OCI-LY1 (cell line): ENCODE measurements around the gene OGN.

ENCODE experiments used
- H2AFZ ChIP-seq: fragments of 200-600 bp; sonication (generic), shearing (Covaris generic); 2 replicates; pipeline ENCODE4 v1.6.0; 2014; ENCODE audit warnings: antibody characterized with exemption, mild to moderate bottlenecking, low read length
- H3F3A ChIP-seq: fragments of 200-600 bp; sonication (generic), shearing (Covaris generic); 2 replicates; pipeline ENCODE4 v1.6.0; 2014; ENCODE audit warnings: mild to moderate bottlenecking, antibody characterized with exemption, low read length, moderate library complexity; ENCODE audit not compliant: insufficient read depth
- H3K27ac ChIP-seq: fragments of 200-600 bp; sonication (generic); 2 replicates; pipeline ENCODE4 v1.5.1; 2014; ENCODE audit warnings: low read length, mixed run types, mild to moderate bottlenecking, low read depth; ENCODE audit not compliant: poor library complexity, severe bottlenecking
- H3K27me3 ChIP-seq: fragments of 200-600 bp; sonication (generic); 2 replicates; pipeline ENCODE4 v1.6.0; 2014; ENCODE audit warnings: antibody characterized with exemption, mild to moderate bottlenecking, low read length, moderate library complexity; ENCODE audit not compliant: insufficient read depth
- H3K36me3 ChIP-seq: fragments of 200-600 bp; sonication (generic); 2 replicates; pipeline ENCODE4 v1.6.1; 2014; ENCODE audit warnings: mild to moderate bottlenecking, antibody characterized with exemption, low read length, moderate library complexity, mixed read lengths; ENCODE audit not compliant: insufficient read depth
- H3K4me1 ChIP-seq: fragments of 200-600 bp; sonication (generic); 2 replicates; pipeline ENCODE4 v1.5.1; 2014; ENCODE audit warnings: mild to moderate bottlenecking, low read length, moderate library complexity; ENCODE audit not compliant: insufficient read depth, severe bottlenecking
- H3K4me2 ChIP-seq: fragments of 200-600 bp; sonication (generic), shearing (Covaris generic); 2 replicates; pipeline ENCODE4 v1.6.1; 2014; ENCODE audit warnings: low read length
- H3K4me3 ChIP-seq: fragments of 200-600 bp; sonication (generic); 2 replicates; pipeline ENCODE4 v1.5.1; 2014; ENCODE audit warnings: low read length, low read depth, mild to moderate bottlenecking, mixed read lengths; ENCODE audit not compliant: poor library complexity, severe bottlenecking
- H3K79me2 ChIP-seq: fragments of 200-600 bp; shearing (Covaris generic); 2 replicates; pipeline ENCODE4 v1.6.1; 2016; ENCODE audit warnings: mixed run types, low read length, mixed read lengths; ENCODE audit not compliant: insufficient read depth
- H3K9ac ChIP-seq: fragments of 200-600 bp; sonication (generic), shearing (Covaris generic); 2 replicates; pipeline ENCODE4 v1.6.1; 2014; ENCODE audit warnings: mild to moderate bottlenecking, low read length, mixed read lengths
- H3K9me2 ChIP-seq: fragments of 200-600 bp; sonication (generic), shearing (Covaris generic); 2 replicates; pipeline ENCODE4 v1.6.1; 2014; ENCODE audit warnings: low read depth, mild to moderate bottlenecking, low read length, mixed read lengths
- H3K9me3 ChIP-seq: fragments of 200-600 bp; shearing (Covaris generic); 2 replicates; pipeline ENCODE4 v1.6.1; 2014; ENCODE audit warnings: low read length, mixed read lengths
- H4K20me1 ChIP-seq: fragments of 200-600 bp; sonication (generic), shearing (Covaris generic); 2 replicates; pipeline ENCODE4 v1.6.0; 2016; ENCODE audit warnings: mild to moderate bottlenecking, low read length; ENCODE audit not compliant: insufficient read depth
- EZH2 ChIP-seq: fragments of 200-600 bp; sonication (generic), shearing (Covaris generic); IDR thresholded peaks from 2 replicates; pipeline ENCODE4 v1.8.0; 2017; ENCODE audit warnings: borderline replicate concordance, mixed run types, mild to moderate bottlenecking, antibody characterized with exemption, low read length, moderate library complexity, mixed read lengths
- TF ChIP-seq, protein P1 (sequence below): fragments of 200-600 bp; sonication (generic), shearing (Covaris generic); IDR thresholded peaks from 2 replicates; pipeline ENCODE4 v1.5.1; 2017; ENCODE audit warnings: mild to moderate bottlenecking, antibody characterized with exemption, low read length, moderate library complexity, mixed read lengths

Gene OGN

DNA sequence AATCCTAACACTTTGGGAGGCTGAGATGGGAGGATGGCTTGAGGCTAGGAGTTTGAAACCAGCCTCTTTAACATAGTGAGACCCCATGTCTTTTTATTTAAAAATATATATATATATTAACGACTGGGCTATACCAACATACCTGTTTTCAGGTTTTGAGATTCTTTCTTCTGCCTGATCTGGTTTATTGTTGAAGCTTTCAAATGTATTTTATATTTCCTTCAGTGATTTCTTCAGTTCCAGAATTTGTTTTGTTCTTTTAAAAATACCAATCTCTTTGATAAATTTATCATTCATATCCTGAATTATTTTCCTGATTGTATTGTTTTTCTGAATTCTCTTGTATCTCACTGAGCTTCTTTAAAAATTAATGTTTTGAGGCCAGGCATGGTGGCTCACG lies 31.2 kb downstream of the OGN start:
- H3K9me3 ChIP-seq = peaks cover 4% of the 10 kb centered on the region; the same call in 1 of the 2 replicates
- TF ChIP-seq, protein P1, sequence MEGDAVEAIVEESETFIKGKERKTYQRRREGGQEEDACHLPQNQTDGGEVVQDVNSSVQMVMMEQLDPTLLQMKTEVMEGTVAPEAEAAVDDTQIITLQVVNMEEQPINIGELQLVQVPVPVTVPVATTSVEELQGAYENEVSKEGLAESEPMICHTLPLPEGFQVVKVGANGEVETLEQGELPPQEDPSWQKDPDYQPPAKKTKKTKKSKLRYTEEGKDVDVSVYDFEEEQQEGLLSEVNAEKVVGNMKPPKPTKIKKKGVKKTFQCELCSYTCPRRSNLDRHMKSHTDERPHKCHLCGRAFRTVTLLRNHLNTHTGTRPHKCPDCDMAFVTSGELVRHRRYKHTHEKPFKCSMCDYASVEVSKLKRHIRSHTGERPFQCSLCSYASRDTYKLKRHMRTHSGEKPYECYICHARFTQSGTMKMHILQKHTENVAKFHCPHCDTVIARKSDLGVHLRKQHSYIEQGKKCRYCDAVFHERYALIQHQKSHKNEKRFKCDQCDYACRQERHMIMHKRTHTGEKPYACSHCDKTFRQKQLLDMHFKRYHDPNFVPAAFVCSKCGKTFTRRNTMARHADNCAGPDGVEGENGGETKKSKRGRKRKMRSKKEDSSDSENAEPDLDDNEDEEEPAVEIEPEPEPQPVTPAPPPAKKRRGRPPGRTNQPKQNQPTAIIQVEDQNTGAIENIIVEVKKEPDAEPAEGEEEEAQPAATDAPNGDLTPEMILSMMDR = no peak
- no peak for TF ChIP-seq EZH2
- peaks cover 3% of the 10 kb centered on the region; the same call in 1 of the 2 replicates for H3K36me3 ChIP-seq

DNA sequence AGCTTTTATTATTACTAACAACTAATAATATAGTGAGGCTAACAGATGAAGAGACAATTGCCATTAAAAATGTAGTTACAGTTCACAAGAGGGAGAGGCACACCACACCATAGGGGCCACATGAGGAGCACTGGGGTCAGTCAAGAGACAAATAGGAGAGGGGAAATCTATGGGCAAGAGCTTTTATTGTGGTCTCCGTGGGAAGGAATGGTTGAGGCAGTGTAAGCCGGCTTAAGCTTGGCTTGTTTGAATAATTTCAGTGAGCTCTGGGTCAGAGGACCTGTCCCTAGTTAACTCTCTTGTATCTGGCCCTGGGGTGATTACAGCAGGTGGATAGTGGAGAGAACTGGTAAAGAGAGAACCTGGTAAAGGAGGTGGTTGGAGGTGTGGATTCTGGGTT lies 35.3 kb downstream of the OGN start:
- H3K4me3 ChIP-seq = no peak overlapping the region
- H3K79me2 ChIP-seq = peaks cover 7% of the 10 kb centered on the region; the same call in 1 of the 2 replicates
- peaks cover 3% of the 10 kb centered on the region; the same call in 1 of the 2 replicates for H3K36me3 ChIP-seq
- no peak overlapping the region for H3K27ac ChIP-seq
- H3K9me2 ChIP-seq = no peaks in the 10 kb centered on the region
- no peaks in the 10 kb centered on the region for H4K20me1 ChIP-seq
- peaks cover 4% of the 10 kb centered on the region; the same call in 1 of the 2 replicates for H3K9me3 ChIP-seq
- TF ChIP-seq, protein P1 = no peak
- no peak overlapping the region for H2AFZ ChIP-seq
- H3K27me3 ChIP-seq = no peaks in the 10 kb centered on the region
- no peaks in the 10 kb centered on the region for H3K4me1 ChIP-seq
- H3K9ac ChIP-seq = no peak overlapping the region
- no peak overlapping the region for H3K4me2 ChIP-seq
- no peaks in the 10 kb centered on the region for H3F3A ChIP-seq

More for the DNA sequence above, 31.2 kb downstream of the OGN start:
- Histone ChIP-seq H3K4me2 (no peak overlapping the region), H3K4me3 (no peak overlapping the region), H2AFZ (no peak overlapping the region), H3F3A (no peaks in the 10 kb centered on the region), H3K27ac (no peak overlapping the region), H3K9ac (no peak overlapping the region), H3K79me2 (peaks cover 7% of the 10 kb centered on the region; the same call in 1 of the 2 replicates), H3K9me2 (no peaks in the 10 kb centered on the region), H3K27me3 (no peaks in the 10 kb centered on the region), H3K4me1 (no peaks in the 10 kb centered on the region), H4K20me1 (no peaks in the 10 kb centered on the region)

DNA sequence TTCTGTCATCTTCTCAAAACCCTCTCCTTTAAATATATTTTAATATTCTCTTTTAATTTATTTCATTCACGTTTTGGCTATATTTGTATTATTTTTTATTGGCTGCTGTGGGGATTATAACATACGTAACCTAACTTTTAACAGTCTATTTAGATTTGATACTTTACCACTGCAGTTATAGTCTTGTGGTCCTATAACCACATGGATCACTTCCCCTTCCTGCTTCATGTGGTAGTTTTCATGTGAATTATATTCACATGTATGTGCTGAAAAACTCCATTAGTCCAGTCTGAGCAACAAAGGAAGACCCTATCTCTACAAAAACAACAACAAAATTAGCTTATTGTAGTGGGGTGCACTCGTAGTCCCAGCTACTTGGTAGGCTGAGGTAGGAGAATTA lies 44.3 kb downstream of the OGN start:
- no peak for TF ChIP-seq EZH2
- TF ChIP-seq, protein P1 = no peak
- no peaks in the 10 kb centered on the region for H3K9me2 ChIP-seq
- no peaks in the 10 kb centered on the region for H3K27me3 ChIP-seq
- no peaks in the 10 kb centered on the region for H4K20me1 ChIP-seq
- no peak overlapping the region for H2AFZ ChIP-seq
- no peak overlapping the region for H3K27ac ChIP-seq
- H3K9ac ChIP-seq = no peak overlapping the region
- H3K36me3 ChIP-seq = peaks cover 20% of the 10 kb centered on the region
- H3F3A ChIP-seq = no peaks in the 10 kb centered on the region
- no peak overlapping the region for H3K4me3 ChIP-seq
- no peaks in the 10 kb centered on the region for H3K79me2 ChIP-seq
- no peaks in the 10 kb centered on the region for H3K4me1 ChIP-seq
- H3K4me2 ChIP-seq = no peak overlapping the region
- 0 out of 2 replicates have a peak, but pooled peaks cover 3% of the 10 kb centered on the region for H3K9me3 ChIP-seq
